Kidney (tissue), 14 donors: Measurements from ENCODE around the gene MYLK2. TPM values are rescaled to one million over a fixed set of nuclear protein-coding genes. Genes with fewer than 3 reads are reported as not detected.

ENCODE experiments used
- DNase-seq, 5 donors: peaks; one replicate each; pipeline ENCODE4 v3.0.0-alpha.2; 2013 to 2020
- FAIRE-seq: peaks from 2 replicates; lab custom pipeline; 2012; peaks lifted over from hg19 to GRCh38; lab: Jason Lieb, UNC
- H3K27ac ChIP-seq, 2 donors: one replicate each; pipeline ENCODE4 v1.7.0; 2013; ENCODE audit warnings: low read depth in 2 of 2, low read length in 2 of 2, inconsistent platforms in 1 of 2
- H3K27me3 ChIP-seq: one replicate; pipeline ENCODE4 v1.7.1; 2013; ENCODE audit warnings: low read length, inconsistent platforms; ENCODE audit not compliant: control insufficient read depth, insufficient read depth
- H3K36me3 ChIP-seq, 3 donors: one replicate each; pipeline versions ENCODE4 v1.7.0 to v1.7.1; 2013; ENCODE audit warnings: low read length in 3 of 3, control low read depth in 1 of 3, inconsistent platforms in 1 of 3; ENCODE audit not compliant: insufficient read depth in 3 of 3, control insufficient read depth in 2 of 3
- H3K4me1 ChIP-seq, 3 donors: one replicate each; pipeline versions ENCODE4 v1.7.0 to v1.7.1; 2013; ENCODE audit warnings: low read length in 3 of 3, inconsistent platforms in 1 of 3, low read depth in 1 of 3; ENCODE audit not compliant: control insufficient read depth in 2 of 3, insufficient read depth in 2 of 3
- H3K4me3 ChIP-seq, 3 donors: one replicate each; pipeline versions ENCODE4 v1.7.0 to v1.8.1; 2013; ENCODE audit warnings: low read length in 3 of 3, control low read depth in 1 of 3, inconsistent platforms in 1 of 3
- H3K9ac ChIP-seq, 3 donors: one replicate each; pipeline versions ENCODE4 v1.7.0 to v1.7.1; 2013; ENCODE audit warnings: low read length in 3 of 3, control low read depth in 1 of 3, inconsistent platforms in 1 of 3
- H3K9me3 ChIP-seq, 3 donors: one replicate each; pipeline versions ENCODE4 v1.7.0 to v1.7.1; 2013; ENCODE audit warnings: low read length in 3 of 3, control low read depth in 1 of 3, inconsistent platforms in 1 of 3; ENCODE audit not compliant: control insufficient read depth in 2 of 3, insufficient read depth in 1 of 3
- intact Hi-C: fragments of 100-400 bp; cut with DNase I; formaldehyde crosslinking; loops from one replicate; pipeline ENCODE4 v1.11.1; 2022
- polyA plus RNA-seq: library from polyadenylated mRNA; stranded (reverse); fragments of 350-450 nt; fragmentation: Illumina TruSeq; extraction: RNeasy Lipid Tissue Mini Kit (QIAGEN cat#74804); gene quantifications from one replicate; pipeline ENCODE4 v1.2.3, GENCODE V29; 2014; ENCODE audit warnings: low read depth, low replicate concordance; ENCODE audit not compliant: insufficient read depth
- total RNA-seq: library from RNA; stranded (reverse); fragmentation: NEBNext Ultra II Directional; extraction: Animal tissue kit (Norgen Biotek cat#: 25700); gene quantifications from one replicate; pipeline ENCODE4 v1.2.1, GENCODE V29; 2021
- TF ChIP-seq, protein P1 (sequence below): IDR thresholded peaks from 3 replicates; pipeline ENCODE4 v1.5.1; 2012; ENCODE audit warnings: mild to moderate bottlenecking, moderate library complexity, borderline replicate concordance; ENCODE audit not compliant: insufficient read depth; ENCODE audit errors: extremely low read depth
- donor health status: control.
- donor health status: control.
- donor health status: control.
- donor health status: control.
- donor health status: control.
- donor health status: DM: yes; HTN: yes; CAD: no.
- donor health status: Normal renal cell carcinoma (clear cell type).

Gene MYLK2
- total and polyA plus RNA-seq, 2 donors from 2014 or later = not detected

DNA sequence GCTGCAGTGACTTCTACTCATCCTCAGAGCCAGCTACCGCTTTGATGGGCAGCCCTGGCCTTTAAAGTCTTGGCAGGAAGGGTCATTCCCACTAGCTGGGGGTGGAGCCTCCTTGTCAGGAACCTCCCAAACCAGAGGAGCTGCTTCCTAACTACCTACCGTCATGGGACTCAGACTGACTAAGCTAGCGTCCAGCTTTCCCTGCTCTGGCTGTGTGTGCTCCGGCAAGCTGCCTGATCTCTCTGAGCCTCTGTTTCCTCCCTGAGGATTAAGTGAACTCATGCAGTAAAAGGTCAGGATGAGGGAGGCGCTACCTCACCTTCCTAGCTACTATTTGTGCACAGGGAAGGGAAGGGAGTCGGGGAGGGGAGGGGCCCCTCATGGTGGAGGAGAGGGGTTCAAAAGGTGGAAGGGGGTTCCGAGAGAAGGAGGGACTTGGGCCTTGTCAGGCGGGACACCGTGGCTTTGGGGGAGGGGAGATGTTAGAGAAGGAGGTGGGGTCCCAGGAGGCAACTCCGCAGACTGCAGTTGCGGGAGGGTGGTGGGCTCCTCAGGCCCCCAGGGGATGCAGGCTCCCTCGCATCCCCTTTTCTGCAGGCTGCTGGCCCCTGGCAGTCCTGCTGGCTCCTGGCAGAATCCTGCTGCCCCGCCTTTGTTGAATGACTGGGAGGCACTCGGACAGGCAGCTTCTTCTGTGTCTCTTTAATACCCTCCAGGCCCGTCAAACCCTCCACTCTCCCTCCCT lies 41.4 kb downstream of the MYLK2 start:
- peaks cover 0 to 25% (median 8%) of the 10 kb centered on the region in 3 donors for H3K4me1 ChIP-seq
- H3K27me3 ChIP-seq = no peaks in the 10 kb centered on the region
- TF ChIP-seq, protein P1, sequence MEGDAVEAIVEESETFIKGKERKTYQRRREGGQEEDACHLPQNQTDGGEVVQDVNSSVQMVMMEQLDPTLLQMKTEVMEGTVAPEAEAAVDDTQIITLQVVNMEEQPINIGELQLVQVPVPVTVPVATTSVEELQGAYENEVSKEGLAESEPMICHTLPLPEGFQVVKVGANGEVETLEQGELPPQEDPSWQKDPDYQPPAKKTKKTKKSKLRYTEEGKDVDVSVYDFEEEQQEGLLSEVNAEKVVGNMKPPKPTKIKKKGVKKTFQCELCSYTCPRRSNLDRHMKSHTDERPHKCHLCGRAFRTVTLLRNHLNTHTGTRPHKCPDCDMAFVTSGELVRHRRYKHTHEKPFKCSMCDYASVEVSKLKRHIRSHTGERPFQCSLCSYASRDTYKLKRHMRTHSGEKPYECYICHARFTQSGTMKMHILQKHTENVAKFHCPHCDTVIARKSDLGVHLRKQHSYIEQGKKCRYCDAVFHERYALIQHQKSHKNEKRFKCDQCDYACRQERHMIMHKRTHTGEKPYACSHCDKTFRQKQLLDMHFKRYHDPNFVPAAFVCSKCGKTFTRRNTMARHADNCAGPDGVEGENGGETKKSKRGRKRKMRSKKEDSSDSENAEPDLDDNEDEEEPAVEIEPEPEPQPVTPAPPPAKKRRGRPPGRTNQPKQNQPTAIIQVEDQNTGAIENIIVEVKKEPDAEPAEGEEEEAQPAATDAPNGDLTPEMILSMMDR = no peak
- peaks cover 0 to 9% (median 0%) of the 10 kb centered on the region in 3 donors for H3K36me3 ChIP-seq
- H3K4me3 ChIP-seq = peak overlapping the region; percentile 14 to 51 (median 26)
- DNase-seq (no peak), FAIRE-seq (no peak)
- H3K27ac ChIP-seq = no peak overlapping the region
- no peaks in the 10 kb centered on the region for H3K9me3 ChIP-seq
- intact Hi-C loops = no loop called here
- H3K9ac ChIP-seq = peak overlapping the region in 1 of 3 donors; percentile 19

DNA sequence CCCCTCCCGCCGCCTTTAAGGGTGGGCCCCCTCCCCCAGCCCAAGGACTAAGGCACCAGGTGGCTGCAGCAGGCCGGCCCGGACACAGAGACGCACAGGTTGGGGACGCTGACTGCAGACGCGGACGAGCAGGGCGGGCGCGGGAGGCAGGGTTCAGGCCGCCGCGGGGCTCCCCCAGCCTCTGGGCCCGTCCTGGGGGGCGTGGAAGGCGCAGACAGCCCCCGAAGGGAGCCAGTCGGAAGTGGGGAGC lies 41.9 kb downstream of the MYLK2 start:
- TF ChIP-seq, protein P1 = no peak
- Histone ChIP-seq H3K9ac (peak overlapping the region in 1 of 3 donors; percentile 58), H3K36me3 (peaks cover 0 to 9% (median 0%) of the 10 kb centered on the region in 3 donors), H3K9me3 (no peaks in the 10 kb centered on the region), H3K27me3 (no peaks in the 10 kb centered on the region), H3K27ac (no peak overlapping the region), H3K4me3 (peak overlapping the region in 2 of 3 donors; percentile 32 to 51), H3K4me1 (peaks cover 0 to 25% (median 8%) of the 10 kb centered on the region in 3 donors)
- intact Hi-C loops = no loop called here
- DNase-seq (peak in 4 of 5 donors; percentile 75 to 89 (median 78)), FAIRE-seq (no peak)

DNA sequence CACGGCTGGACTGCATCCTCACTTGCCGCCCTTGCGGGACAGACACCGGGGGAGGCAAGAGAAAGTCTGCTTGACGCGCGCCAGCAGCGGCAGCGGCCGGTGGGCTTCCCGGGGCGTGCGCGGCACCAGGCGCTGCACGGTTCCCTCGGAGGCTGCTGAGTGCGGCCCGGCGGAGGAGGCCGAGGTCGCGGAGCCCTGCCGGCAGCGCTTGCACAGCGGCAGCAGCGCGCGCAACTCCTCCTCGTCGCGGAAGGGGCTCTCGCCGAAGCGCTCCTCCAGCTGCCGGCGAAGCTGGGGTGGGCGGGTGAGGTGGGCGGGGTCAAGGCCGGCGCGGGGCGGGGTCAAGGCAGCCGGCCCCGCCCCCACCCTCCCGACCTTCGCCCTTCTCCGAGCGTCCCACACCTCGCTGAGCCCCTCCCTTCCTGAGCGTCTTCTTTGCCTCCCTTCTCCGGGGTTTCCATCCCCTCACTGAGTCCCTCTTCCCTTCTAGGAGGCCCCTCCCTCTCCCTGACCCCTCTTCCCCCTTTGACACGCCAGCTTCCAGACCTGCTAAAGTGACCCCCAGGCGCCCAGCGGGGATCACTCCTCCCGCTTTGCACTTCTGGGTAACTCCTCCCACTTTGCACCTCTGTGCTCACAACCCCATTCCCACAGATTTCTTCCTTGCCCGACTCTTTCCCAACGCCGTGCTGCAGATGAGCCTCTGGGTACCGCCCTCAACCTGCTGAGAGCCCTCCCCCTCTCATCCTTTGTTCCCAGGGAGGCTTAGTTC lies 42.4 kb downstream of the MYLK2 start:
- peak overlapping the region; percentile 44 to 53 (median 51) for H3K4me3 ChIP-seq
- TF ChIP-seq, protein P1 = no peak
- intact Hi-C loops = no loop called here
- peaks cover 0 to 25% (median 8%) of the 10 kb centered on the region in 3 donors for H3K4me1 ChIP-seq
- H3K27ac ChIP-seq = no peak overlapping the region
- FAIRE-seq = no peak
- H3K27me3 ChIP-seq = no peaks in the 10 kb centered on the region
- peak overlapping the region in 1 of 3 donors; percentile 58 for H3K9ac ChIP-seq
- H3K36me3 ChIP-seq = peaks cover 0 to 9% (median 0%) of the 10 kb centered on the region in 3 donors
- no peaks in the 10 kb centered on the region for H3K9me3 ChIP-seq
- DNase-seq = peak; percentile 88 to 93 (median 89)
